Stimulated activated CD4-positive, alpha-beta T cell treated with anti-CD3 and anti-CD28 coated beads, Interleukin-2, amount 100 ng/mL, for 4 hours (primary cell): ENCODE results near the gene MAB21L1.

Experiments used
- DNase-seq: peaks from one replicate; pipeline ENCODE4 v3.0.0-alpha.2; 2020; ENCODE audit warnings: low read depth

The MAB21L1 gene

DNA sequence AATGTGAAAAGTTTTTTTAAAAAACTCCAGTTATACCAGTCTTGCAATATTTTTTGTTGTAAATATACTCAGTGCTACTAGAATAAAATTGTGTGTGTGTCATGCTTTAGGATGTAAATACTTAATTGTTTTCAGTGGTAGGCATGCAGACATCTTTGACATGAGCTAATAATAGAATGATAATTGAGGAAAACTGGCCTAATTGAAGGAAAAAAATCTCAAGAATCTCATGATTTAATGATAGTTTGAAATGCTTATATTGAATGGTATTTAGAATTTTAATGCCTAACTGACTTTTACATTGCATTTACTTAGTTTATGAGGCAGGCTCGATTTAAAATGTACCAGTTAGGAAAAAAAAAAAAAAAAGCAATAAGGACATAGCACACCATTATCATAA, 3.2 kb upstream of the MAB21L1 start:
- no peak for DNase-seq

DNA sequence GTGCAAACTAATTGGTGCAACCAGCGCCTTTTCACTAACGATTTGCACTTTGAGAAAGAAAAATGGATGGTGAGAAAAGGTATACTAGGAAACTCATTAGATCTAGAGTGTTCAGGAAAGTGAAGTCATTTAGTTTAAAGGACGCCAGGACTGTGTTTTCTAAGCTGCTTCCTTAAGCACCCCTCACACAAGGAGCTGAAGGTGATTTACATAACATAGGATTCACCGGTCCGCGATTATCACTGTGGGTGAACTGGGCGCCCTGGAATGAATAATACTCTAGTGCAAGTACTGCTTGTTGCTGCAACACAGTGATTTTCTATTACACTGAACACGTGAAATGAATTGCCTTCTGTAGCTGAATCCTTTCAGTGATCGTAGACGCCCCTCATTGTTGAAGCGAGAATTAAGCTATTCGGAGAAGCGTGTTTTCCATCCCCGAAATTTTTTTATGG, 2.6 kb upstream of the MAB21L1 start:
- no peak for DNase-seq

DNA sequence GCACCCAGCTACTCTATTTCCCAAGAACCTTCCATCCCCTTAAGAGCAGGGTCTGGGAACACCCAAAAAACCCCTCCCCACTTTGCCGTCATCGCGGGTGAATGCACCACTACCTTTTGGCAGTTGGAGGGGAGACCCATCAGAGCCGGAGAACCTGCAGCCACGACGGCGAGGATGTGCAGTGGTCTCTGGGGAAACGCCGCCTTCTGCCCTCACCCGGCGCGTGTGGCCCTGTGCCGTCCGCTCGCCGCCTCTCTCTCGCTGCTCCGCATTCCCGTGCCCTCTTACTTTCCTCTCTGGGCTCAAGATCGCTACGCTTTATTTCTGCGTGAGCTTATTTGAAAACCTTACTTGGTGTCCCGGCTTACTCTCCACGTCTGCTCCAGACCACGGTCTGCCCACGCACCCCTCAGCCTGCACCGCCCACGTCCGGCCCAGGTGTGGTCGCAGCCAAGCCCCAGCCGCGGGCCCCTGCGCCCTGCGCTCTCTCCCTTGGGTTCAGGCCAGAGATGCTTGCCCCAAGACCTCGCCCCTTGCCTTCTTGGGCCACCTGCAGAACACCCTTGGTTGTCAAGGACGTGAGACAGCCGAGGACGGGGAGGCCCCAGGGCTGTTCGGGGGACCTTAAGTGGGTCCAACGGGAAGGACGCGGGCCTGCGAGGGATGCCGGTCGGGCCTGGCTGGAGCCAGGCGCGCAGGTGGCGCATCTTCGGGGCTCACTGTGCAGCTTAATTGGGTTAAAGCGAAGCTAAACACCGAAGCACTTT, 2.0 kb upstream of the MAB21L1 start:
- DNase-seq: no peak

GRCh38 chr13:35477386-35477946, 977 bp upstream of the MAB21L1 start:
- no peak for DNase-seq

DNA sequence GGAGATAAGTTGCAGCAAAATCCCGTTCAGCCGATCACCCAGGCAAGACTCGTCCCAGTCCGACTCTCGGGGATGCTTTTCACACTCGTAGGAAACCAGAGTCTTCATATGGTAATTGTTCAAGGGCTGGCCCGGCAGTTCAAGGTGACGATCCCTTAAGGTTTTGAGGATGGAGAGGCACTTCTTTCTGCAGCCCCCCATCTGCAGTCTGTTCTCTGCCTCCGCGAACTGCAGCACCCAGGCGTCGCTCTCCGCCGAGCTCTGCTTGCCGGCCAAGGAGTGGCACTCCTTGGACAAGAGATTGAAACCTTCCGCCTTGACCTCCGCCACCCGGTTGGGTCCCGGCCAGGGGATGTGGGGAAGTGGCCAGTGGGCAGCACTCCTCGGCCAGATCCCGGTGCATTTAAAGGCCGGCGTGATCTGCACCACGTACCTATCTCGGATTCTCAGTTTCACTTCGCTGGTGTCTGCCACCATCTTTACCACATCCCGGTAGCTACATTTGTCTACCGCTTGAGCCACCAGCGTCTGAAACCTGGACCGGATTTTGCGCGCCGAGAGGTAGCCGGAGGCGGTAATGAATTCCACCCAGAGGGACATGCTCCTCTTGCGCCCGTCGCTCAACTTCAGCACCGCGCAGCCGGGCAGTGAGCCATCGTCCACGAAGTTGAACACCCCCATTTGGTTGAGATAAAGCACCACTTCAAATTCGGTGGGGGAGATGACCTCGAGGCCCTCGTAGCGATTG, 1.1 kb downstream of the MAB21L1 start:
- DNase-seq: no peak

DNA sequence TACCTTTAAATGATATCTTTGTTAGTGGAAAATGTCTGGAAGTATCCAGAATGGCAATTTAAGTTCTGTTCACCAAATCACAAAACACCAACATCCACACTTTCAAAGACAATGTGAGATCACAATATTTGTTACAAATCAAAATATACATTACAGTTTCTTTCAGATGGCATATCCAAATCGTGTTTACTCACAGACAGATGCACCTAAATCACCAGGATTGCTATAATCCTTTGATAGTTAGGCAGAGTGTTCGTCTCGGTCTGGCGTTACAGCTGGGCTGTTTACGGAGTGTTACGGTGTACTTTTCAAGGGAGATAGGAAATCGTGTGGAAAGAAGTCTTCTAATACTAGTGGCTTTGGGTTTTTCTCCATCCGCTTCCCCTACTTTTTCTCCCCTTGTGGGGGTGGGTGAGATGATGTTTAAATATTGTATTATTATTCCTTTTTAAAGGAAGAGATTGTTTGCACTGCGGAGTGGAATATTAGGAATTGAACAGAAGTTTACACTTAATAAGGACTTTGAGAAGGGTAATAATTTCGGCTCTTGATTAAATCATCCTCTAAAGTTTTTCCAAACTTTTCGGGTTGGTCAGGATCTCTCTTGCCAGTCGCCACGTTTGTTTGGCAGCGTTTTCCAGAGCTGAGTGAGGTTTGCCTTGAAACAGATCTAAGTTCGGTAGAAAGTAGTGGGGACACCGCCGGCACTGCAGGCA, 1.8 kb downstream of the MAB21L1 start:
- DNase-seq: no peak

DNA sequence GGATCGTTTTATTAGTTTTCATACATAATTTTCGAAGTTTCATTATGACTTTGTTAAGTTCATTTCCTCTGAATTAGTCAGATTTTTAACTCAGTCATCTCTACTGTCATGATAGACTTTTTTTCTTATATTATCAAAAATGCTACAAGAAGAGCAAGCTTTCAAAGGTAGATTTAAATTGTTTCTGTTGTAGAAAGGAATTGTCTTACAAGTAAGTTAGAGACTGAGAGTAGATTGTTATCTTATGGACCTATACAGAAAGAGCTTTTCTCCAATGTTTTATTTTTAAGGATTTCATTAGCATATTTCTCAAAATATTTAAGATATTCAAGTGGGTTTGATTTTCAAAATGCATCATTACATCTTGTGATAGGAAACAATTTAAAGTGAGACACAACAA, 2.7 kb downstream of the MAB21L1 start:
- DNase-seq: no peak

GRCh38 chr13:35473206-35473775, 3.2 kb downstream of the MAB21L1 start:
- no peak for DNase-seq

GRCh38 chr13:35472323-35472881, 4.1 kb downstream of the MAB21L1 start:
- DNase-seq: no peak

- DNase-seq: no peak
These were observed 4.7 kb downstream of the MAB21L1 start for GRCh38 chr13:35471706-35472322.

DNA sequence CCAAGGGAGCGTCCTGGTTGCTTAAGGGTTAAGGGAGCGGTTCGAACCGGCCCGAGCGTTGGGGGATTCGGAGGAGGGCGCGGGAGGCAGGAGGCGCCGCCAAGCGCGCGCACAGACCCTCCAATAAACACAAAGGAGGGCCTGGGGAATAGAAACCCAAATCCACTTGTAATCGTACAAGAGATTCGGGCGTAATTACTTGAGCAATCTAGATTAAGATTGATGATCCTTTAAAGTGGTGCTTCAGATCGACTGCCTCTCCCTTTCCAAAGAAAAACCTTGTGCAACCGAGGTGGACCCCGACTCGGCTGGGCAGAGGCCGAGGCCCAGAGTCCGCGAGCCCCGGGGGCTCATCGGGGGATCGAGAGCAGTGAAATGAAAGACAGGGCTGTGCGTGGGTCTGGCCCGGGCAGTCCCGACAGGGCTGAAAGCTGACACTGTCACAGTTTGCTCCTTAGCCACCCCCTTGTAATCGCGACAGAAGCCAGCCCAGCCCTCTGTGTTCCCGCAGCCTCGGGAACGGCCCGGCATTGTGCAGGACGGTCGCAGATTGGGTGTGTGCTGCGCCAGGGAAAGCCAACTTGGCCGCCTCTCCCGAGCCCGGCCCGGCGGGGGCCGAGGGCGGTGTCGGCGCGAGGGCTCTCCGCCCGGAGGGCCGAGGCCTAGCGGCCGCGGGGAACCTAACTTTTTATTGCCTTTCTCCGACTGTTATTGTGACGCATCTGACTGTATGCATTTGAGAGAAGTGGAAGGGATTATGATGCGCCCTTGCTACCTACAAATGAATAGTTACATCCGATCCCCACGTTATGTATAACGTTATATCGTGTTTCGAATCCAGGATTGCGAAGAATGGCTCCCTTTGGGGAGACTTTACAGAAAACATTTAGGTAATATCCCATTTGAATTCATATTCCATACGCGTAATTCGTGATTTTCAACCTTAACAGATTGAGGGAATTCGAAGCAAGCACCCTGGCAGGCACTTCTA, 5.5 kb downstream of the MAB21L1 start:
- DNase-seq: no peak

GRCh38 chr13:35469806-35470525, 6.5 kb downstream of the MAB21L1 start:
- DNase-seq: no peak

DNA sequence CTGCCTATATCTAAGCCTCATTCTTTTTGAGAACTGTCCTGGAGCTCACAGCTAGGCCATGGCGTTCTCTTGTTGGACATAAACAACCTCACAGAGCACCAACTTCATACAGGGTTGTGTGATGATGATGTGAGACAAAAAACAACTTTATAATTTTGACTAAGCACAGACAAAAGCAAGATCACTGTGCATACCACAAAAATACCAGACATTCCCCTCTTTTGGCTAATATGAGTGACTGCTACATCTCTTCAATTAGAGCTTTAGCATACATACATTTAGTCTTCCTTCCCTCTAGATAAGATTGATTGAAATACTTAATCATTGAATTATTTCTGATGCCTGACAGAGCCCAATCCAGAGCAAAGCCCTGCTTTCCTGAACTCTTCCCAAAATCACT, 8.3 kb downstream of the MAB21L1 start:
- DNase-seq: no peak

GRCh38 chr13:35465371-35465770, 11.1 kb downstream of the MAB21L1 start:
- DNase-seq: no peak

- no peak for DNase-seq
These were observed 16.4 kb downstream of the MAB21L1 start for GRCh38 chr13:35460061-35460460.

GRCh38 chr13:35457258-35457657, 19.2 kb downstream of the MAB21L1 start:
- DNase-seq: no peak

GRCh38 chr13:35455022-35455421, 21.5 kb downstream of the MAB21L1 start:
- DNase-seq: no peak

DNA sequence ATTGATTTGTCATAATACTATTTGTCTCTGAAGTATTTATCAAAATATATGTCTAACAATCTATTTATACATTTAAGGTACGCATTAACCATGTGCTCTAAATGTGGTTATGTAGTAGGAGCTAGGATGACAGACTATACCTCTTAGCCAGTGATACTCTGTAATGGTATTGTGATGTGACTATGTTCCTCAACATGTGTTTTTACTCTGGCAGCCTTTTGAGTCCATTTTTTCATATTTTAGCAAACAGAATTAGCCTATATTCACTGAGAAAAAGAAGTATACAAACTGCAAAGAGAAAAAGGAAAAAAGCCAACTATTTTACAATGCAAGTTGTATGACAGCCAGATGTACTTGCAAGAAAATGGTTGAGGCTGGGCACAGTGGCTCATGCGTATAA, 26.7 kb downstream of the MAB21L1 start:
- no peak for DNase-seq

GRCh38 chr13:35448465-35448864, 28.0 kb downstream of the MAB21L1 start:
- DNase-seq: no peak
